Endothelial cell of umbilical vein (primary cell): Measurements from ENCODE around the gene ZNF423. TPM values are rescaled to one million over a fixed set of nuclear protein-coding genes. Genes with fewer than 3 reads are reported as not detected.
A peak's percentile ranks its signal among the peaks of the same experiment; 100 is the strongest.

Experiments used
- BruUV-seq: library from RNA; stranded (reverse); fragments of 400-500 nt; replicated peaks from 2 replicates; lab custom pipeline; 2021; lab: Mats Ljungman, UMichigan
- CTCF ChIA-PET: fragments of 300-600, 350-600 bp; sonication (Branson Sonifier 250); formaldehyde crosslinking; loops from one replicate; lab custom pipeline; 2021; ENCODE audit warnings: antibody characterized with exemption, inconsistent platforms; lab: Charles Lee
- POLR2A ChIA-PET: fragments of 300-600, 350-600 bp; sonication (Branson Sonifier 250); formaldehyde crosslinking; loops from one replicate; lab custom pipeline; 2021; ENCODE audit warnings: antibody characterized with exemption, inconsistent platforms; lab: Charles Lee
- DNase-seq: peaks from one replicate; pipeline ENCODE4 v3.0.0-alpha.2; 2011; ENCODE audit warnings: low read depth, low spot score
- FAIRE-seq: peaks from 2 replicates; lab custom pipeline; 2011; peaks lifted over from hg19 to GRCh38; lab: Jason Lieb, UNC
- H2AFZ ChIP-seq: 2 replicates; pipeline ENCODE4 v1.6.0; 2012; ENCODE audit warnings: low read depth, low read length, control low read depth, inconsistent platforms
- H3K27ac ChIP-seq: 2 replicates; pipeline ENCODE4 v1.5.1; 2011; ENCODE audit warnings: low read depth, mild to moderate bottlenecking, control low read depth, low read length, moderate library complexity; ENCODE audit not compliant: insufficient read depth
- H3K27me3 ChIP-seq, 2 experiments: 2 replicates each; pipeline versions ENCODE4 v1.6.0 to v1.6.1; 2011; ENCODE audit warnings: low read length in 2 of 2, mixed read lengths in 1 of 2; ENCODE audit not compliant: control insufficient read depth in 2 of 2, insufficient read depth in 2 of 2
- H3K36me3 ChIP-seq, 2 experiments: 2 replicates in 1 of 2; 3 replicates in 1 of 2; pipeline ENCODE4 v1.5.1; 2011; ENCODE audit warnings: low read length in 2 of 2, mild to moderate bottlenecking in 1 of 2, moderate library complexity in 1 of 2; ENCODE audit not compliant: control insufficient read depth in 2 of 2, insufficient read depth in 2 of 2; ENCODE audit errors: extremely low read depth in 1 of 2
- H3K4me1 ChIP-seq: 3 replicates; pipeline ENCODE4 v1.5.1; 2011; ENCODE audit warnings: mild to moderate bottlenecking, low read length; ENCODE audit not compliant: control insufficient read depth, insufficient read depth; ENCODE audit errors: extremely low read depth
- H3K4me2 ChIP-seq: 2 replicates; pipeline ENCODE4 v1.6.1; 2011; ENCODE audit warnings: low read length, control low read depth, mixed read lengths; ENCODE audit not compliant: insufficient read depth
- H3K4me3 ChIP-seq, 3 experiments: fragments of 200-600 bp in 1 of 3; sonication (generic), shearing (Covaris generic) in 1 of 3; replicated peaks in 1 of 3; 2 replicates each; pipeline ENCODE4 v1.5.1; 2011 to 2016; ENCODE audit warnings: control low read depth in 3 of 3, low read length in 3 of 3, mild to moderate bottlenecking in 2 of 3, inconsistent platforms in 1 of 3, low read depth in 1 of 3, moderate library complexity in 1 of 3; ENCODE audit not compliant: insufficient read depth in 1 of 3
- H3K79me2 ChIP-seq: 2 replicates; pipeline ENCODE4 v1.6.0; 2012; ENCODE audit warnings: low read length, inconsistent platforms; ENCODE audit not compliant: control insufficient read depth, insufficient read depth
- H3K9ac ChIP-seq: replicated peaks from 2 replicates; pipeline ENCODE3; 2011; ENCODE audit warnings: low read length, control low read depth; ENCODE audit not compliant: insufficient read depth; ENCODE audit errors: extremely low read depth
- H3K9me1 ChIP-seq: replicated peaks from 3 replicates; pipeline ENCODE4 v1.6.0; 2011; ENCODE audit warnings: mild to moderate bottlenecking, low read length; ENCODE audit not compliant: control insufficient read depth, insufficient read depth; ENCODE audit errors: extremely low read depth
- H3K9me3 ChIP-seq: replicated peaks from 2 replicates; pipeline ENCODE4 v1.5.1; 2012; ENCODE audit warnings: low read length, inconsistent platforms; ENCODE audit not compliant: control insufficient read depth, insufficient read depth
- H4K20me1 ChIP-seq: replicated peaks from 2 replicates; pipeline ENCODE3; 2011; ENCODE audit warnings: mild to moderate bottlenecking, low read length; ENCODE audit not compliant: control insufficient read depth, insufficient read depth; ENCODE audit errors: extremely low read depth
- EZH2 ChIP-seq: IDR thresholded peaks from 2 replicates; pipeline ENCODE4 v1.6.1; 2012; ENCODE audit warnings: borderline replicate concordance, low read depth, mild to moderate bottlenecking, moderate library complexity, low read length, inconsistent platforms; ENCODE audit not compliant: severe bottlenecking
- FOS ChIP-seq: IDR thresholded peaks from 2 replicates; pipeline ENCODE4 v1.6.1; 2011; ENCODE audit warnings: mild to moderate bottlenecking, low read length, moderate library complexity, borderline replicate concordance; ENCODE audit not compliant: insufficient read depth
- GATA2 ChIP-seq: IDR thresholded peaks from 2 replicates; pipeline ENCODE4 v1.7.0; 2011; ENCODE audit warnings: low read depth, mild to moderate bottlenecking, moderate library complexity, mixed read lengths, low read length; ENCODE audit not compliant: insufficient read length, insufficient read depth
- JUN ChIP-seq: IDR thresholded peaks from 2 replicates; pipeline ENCODE4 v1.6.1; 2011; ENCODE audit warnings: borderline replicate concordance, low read depth; ENCODE audit not compliant: insufficient read length, insufficient read depth
- MYC ChIP-seq: IDR thresholded peaks from one replicate; pipeline ENCODE4 v1.6.1; 2011; ENCODE audit warnings: mild to moderate bottlenecking, low read depth, low read length
- POLR2A ChIP-seq: IDR thresholded peaks from 2 replicates; pipeline ENCODE4 v1.6.1; 2012; ENCODE audit warnings: low read depth, mild to moderate bottlenecking, control low read depth, low read length
- POLR2AphosphoS5 ChIP-seq: IDR thresholded peaks from 2 replicates; pipeline ENCODE4 v1.6.1; 2012; ENCODE audit warnings: low read depth, mild to moderate bottlenecking, control low read depth, low read length, moderate library complexity; ENCODE audit not compliant: insufficient read depth
- dilution Hi-C: fragments of 300-500 bp; cut with MboI; formaldehyde crosslinking; loops from one replicate; pipeline ENCODE4 v1.15.0; 2019; ENCODE audit warnings: low sequenced_read_pairs; ENCODE audit not compliant: extremely low pct_ligation_motif_present
- intact Hi-C: fragments of 100-400 bp; cut with micrococcal nuclease; formaldehyde crosslinking; loops from one replicate; pipeline ENCODE4 v1.10.0; 2022
- polyA plus RNA-seq, 4 experiments: library from polyadenylated mRNA; depleted of rRNA in 3 of 4; stranded (reverse) in 3 of 4; unstranded in 1 of 4; fragments of >200 nt; gene quantifications; 2 replicates each; pipeline versions ENCODE4 v1.2.1 to v1.2.3, GENCODE V29; 2011 to 2012; ENCODE audit warnings: missing spikeins in 1 of 4
- total RNA-seq: library from RNA; stranded (reverse); gene quantifications from 2 replicates; pipeline ENCODE4 v1.2.3, GENCODE V29; 2021
- TF ChIP-seq, protein P1 (sequence below), 2 donors: IDR thresholded peaks; 1 replicate in 1 of 2; 2 replicates in 1 of 2; pipeline ENCODE4 v1.5.1; 2011; ENCODE audit warnings: low read length in 2 of 2, mild to moderate bottlenecking in 2 of 2, moderate library complexity in 2 of 2, control low read depth in 1 of 2, inconsistent platforms in 1 of 2, low read depth in 1 of 2; ENCODE audit not compliant: insufficient read depth in 1 of 2; ENCODE audit errors: extremely low read depth in 1 of 2
- TF ChIP-seq, protein P2 (sequence below): IDR thresholded peaks from 2 replicates; pipeline ENCODE4 v1.6.1; 2011; ENCODE audit not compliant: insufficient read depth, insufficient read length

The ZNF423 gene
- total and polyA plus RNA-seq, 2 donors (not counting 3 experiments of a cell fraction or from before 2014, with no cell fraction given): 2.2 to 8.1 TPM

DNA sequence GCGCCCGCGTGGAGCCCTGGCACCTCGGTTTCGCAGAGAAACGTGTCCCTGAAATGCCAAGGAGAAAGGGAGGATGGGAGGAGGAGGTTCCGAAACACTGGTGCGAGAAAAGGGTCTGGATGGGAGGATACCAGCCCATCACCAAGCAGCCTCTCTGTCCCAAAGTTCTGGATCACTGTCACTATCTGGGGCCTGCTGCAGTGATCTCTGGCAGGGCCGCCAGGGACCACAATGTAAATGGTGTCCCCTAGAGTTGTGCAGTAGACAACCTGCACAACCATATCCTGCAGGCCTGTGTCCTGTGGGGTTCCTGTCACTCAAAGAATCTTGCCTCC lies 253.0 kb downstream of the ZNF423 start:
- intact Hi-C loops: no loop called here
- POLR2A ChIA-PET: no interaction called here
- TF ChIP-seq POLR2A (no peak), MYC (no peak), GATA2 (no peak)
- TF ChIP-seq, protein P1, sequence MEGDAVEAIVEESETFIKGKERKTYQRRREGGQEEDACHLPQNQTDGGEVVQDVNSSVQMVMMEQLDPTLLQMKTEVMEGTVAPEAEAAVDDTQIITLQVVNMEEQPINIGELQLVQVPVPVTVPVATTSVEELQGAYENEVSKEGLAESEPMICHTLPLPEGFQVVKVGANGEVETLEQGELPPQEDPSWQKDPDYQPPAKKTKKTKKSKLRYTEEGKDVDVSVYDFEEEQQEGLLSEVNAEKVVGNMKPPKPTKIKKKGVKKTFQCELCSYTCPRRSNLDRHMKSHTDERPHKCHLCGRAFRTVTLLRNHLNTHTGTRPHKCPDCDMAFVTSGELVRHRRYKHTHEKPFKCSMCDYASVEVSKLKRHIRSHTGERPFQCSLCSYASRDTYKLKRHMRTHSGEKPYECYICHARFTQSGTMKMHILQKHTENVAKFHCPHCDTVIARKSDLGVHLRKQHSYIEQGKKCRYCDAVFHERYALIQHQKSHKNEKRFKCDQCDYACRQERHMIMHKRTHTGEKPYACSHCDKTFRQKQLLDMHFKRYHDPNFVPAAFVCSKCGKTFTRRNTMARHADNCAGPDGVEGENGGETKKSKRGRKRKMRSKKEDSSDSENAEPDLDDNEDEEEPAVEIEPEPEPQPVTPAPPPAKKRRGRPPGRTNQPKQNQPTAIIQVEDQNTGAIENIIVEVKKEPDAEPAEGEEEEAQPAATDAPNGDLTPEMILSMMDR (IDR thresholded peaks at IDR 0.05; ENCODE audit: extremely low read depth in 1 of 2, insufficient read depth in 1 of 2, low read depth in 1 of 2, low read length in 2 of 2): no peak
- CTCF ChIA-PET: no interaction called here
- no peaks in the 10 kb centered on the region for H3K4me1 ChIP-seq
- BruUV-seq: no TSS peak
- no peaks in the 10 kb centered on the region for H4K20me1 ChIP-seq
- no peak for FAIRE-seq
- H3K27ac ChIP-seq: no peak overlapping the region
- dilution Hi-C loops: no loop called here
- no peaks in the 10 kb centered on the region for H3K79me2 ChIP-seq
- no peak overlapping the region for H3K4me3 ChIP-seq
- H3K27me3 ChIP-seq: no peaks in the 10 kb centered on the region
- H3K4me2 ChIP-seq: no peak overlapping the region
- H3K36me3 ChIP-seq: no peaks in the 10 kb centered on the region
- no peak overlapping the region for H3K9ac ChIP-seq
- no peaks in the 10 kb centered on the region for H3K9me1 ChIP-seq
- no peak for DNase-seq
- H2AFZ ChIP-seq: peak overlapping the region; percentile 50
- no peaks in the 10 kb centered on the region for H3K9me3 ChIP-seq

DNA sequence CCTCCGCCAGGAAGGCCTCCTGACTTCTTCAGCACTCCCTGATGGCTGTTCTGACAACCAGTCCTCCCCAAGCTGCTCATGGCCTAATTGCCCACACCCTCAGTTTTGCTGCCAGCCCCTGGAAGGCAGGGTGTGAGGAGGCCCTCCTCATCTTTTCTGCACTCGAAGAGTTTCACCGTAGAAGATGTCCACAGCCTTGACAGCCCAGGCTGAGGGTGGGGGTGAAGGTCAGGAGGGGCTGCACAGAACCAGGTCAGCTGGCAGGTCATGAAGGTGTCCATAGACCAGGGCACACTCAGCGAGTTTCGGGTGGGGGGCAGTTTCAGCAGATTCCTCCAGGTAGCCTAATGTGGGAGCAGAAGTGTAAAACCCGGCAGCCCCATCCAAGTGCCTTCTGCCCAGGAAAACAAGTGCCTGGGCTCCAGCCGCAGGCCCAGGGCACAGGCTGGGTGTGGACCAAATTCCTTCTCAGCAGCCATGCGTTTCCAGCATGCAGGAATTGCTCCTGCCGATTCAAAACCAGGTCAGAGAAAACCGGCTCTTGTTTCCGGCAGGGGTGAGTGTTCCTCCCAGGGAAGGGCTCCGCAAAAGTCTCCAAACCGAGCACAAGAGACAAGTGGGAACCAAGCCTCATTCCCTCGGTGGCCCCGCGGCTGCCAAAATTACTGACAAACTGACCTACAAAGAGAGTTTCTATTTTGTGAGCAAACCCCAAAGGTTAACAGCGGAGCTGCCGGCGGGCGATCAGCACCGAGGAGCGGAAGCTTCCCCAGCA lies 253.5 kb downstream of the ZNF423 start:
- Histone ChIP-seq H3K4me1 (no peaks in the 10 kb centered on the region), H4K20me1 (no peaks in the 10 kb centered on the region), H3K4me3 (no peak overlapping the region), H3K9me1 (no peaks in the 10 kb centered on the region), H3K9me3 (no peaks in the 10 kb centered on the region), H3K27me3 (no peaks in the 10 kb centered on the region), H3K4me2 (no peak overlapping the region), H3K9ac (no peak overlapping the region), H3K79me2 (no peaks in the 10 kb centered on the region), H3K36me3 (no peaks in the 10 kb centered on the region), H3K27ac (no peak overlapping the region), H2AFZ (peak overlapping the region; percentile 50)
- dilution Hi-C loops: no loop called here
- no TSS peak for BruUV-seq
- DNase-seq: no peak
- intact Hi-C loops: no loop called here
- TF ChIP-seq EZH2: no peak
- no peak for TF ChIP-seq POLR2A
- TF ChIP-seq GATA2: no peak
- TF ChIP-seq, protein P2, sequence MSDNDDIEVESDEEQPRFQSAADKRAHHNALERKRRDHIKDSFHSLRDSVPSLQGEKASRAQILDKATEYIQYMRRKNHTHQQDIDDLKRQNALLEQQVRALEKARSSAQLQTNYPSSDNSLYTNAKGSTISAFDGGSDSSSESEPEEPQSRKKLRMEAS: no peak
- TF ChIP-seq FOS: no peak
- TF ChIP-seq, protein P1 (IDR thresholded peaks at IDR 0.05; ENCODE audit: extremely low read depth in 1 of 2, insufficient read depth in 1 of 2, low read depth in 1 of 2, low read length in 2 of 2): no peak
- TF ChIP-seq POLR2AphosphoS5: no peak
- no peak for TF ChIP-seq MYC
- no peak for TF ChIP-seq JUN
- ChIA-PET CTCF (interaction anchor here (0.7 kb wide), 1 partner anchor 10 kb away, joined by 4 read pairs; no protein-coding TSS in a partner anchor), POLR2A (no interaction called here)
- no peak for FAIRE-seq
